Stimulated activated naive CD8-positive, alpha-beta T cell treated with anti-CD3 and anti-CD28 coated beads, Interleukin-15, Interleukin-2, amounts not matched to agents 100 U/mL and 50 U/mL, for 24 hours (primary cell): Measurements from ENCODE around the gene DERA.
"Not testable (repeated sequence)": the region's sequence is repeated elsewhere in the genome, so short reads cannot be mapped to it uniquely, and the experiment has no call there.

Experiments used
- ATAC-seq: fragments of 150-1000 bp; cut with Tn5 transposase; one replicate; pipeline ENCODE4 v1.10.0; 2021
- DNase-seq: peaks from one replicate; pipeline ENCODE4 v3.0.0; 2021

DERA gene

GRCh38 chr12:15910864-15911721, at the start of gene DERA:
Gene DERA, plus strand, starts transcription at chr12:15911332. Its CDS starts 52 bp downstream, at chr12:15911384.
- ATAC-seq (peak; percentile 93), DNase-seq (peak; percentile 75)

GRCh38 chr12:15861404-15861803, 49.7 kb upstream of the DERA start:
- ATAC-seq (no peak), DNase-seq (no peak)

GRCh38 chr12:15862840-15863239, 48.3 kb upstream of the DERA start:
- DNase-seq (no peak), ATAC-seq (no peak)

- DNase-seq (no peak), ATAC-seq (no peak)
These were observed 47.8 kb upstream of the DERA start for GRCh38 chr12:15863372-15863771.

GRCh38 chr12:15863984-15864383, 47.1 kb upstream of the DERA start:
- DNase-seq (no peak), ATAC-seq (no peak)

GRCh38 chr12:15868186-15868585, 42.9 kb upstream of the DERA start:
- DNase-seq (no peak), ATAC-seq (no peak)

- ATAC-seq (no peak), DNase-seq (no peak)
These were observed 37.6 kb upstream of the DERA start for GRCh38 chr12:15873556-15873955.

- DNase-seq, ATAC-seq: not testable (repeated sequence)
These were observed 36.5 kb upstream of the DERA start for GRCh38 chr12:15874556-15875145.

GRCh38 chr12:15875863-15876262, 35.3 kb upstream of the DERA start:
- ATAC-seq (no peak), DNase-seq (no peak)

GRCh38 chr12:15879413-15879812, 31.7 kb upstream of the DERA start:
- DNase-seq = no peak
- no peak for ATAC-seq

- ATAC-seq = no peak
- no peak for DNase-seq
These were observed 30.4 kb upstream of the DERA start for GRCh38 chr12:15880721-15881120.

- peak; percentile 97 for ATAC-seq
- DNase-seq = peak; percentile 94
These were observed 28.8 kb upstream of the DERA start, which contains the start of gene STRAP for GRCh38 chr12:15882118-15882971. Gene STRAP, plus strand, starts transcription at chr12:15882387. Its CDS starts 321 bp downstream, at chr12:15882708.

GRCh38 chr12:15883536-15883935, 27.6 kb upstream of the DERA start:
- DNase-seq (no peak), ATAC-seq (no peak)

GRCh38 chr12:15886372-15887042, 24.6 kb upstream of the DERA start:
- DNase-seq (no peak), ATAC-seq (no peak)

GRCh38 chr12:15887043-15887817, 23.9 kb upstream of the DERA start:
- no peak for ATAC-seq
- DNase-seq = no peak

- DNase-seq = no peak
- no peak for ATAC-seq
These were observed 18.4 kb upstream of the DERA start for GRCh38 chr12:15892645-15893259.

GRCh38 chr12:15893260-15893659, 17.9 kb upstream of the DERA start:
- DNase-seq (no peak), ATAC-seq (no peak)

GRCh38 chr12:15896867-15897266, 14.3 kb upstream of the DERA start:
- ATAC-seq (no peak), DNase-seq (no peak)

- DNase-seq (no peak), ATAC-seq (no peak)
These were observed 13.7 kb upstream of the DERA start for GRCh38 chr12:15897433-15897832.

GRCh38 chr12:15899282-15899870, 11.8 kb upstream of the DERA start:
- DNase-seq (no peak), ATAC-seq (no peak)
